Neural progenitor cell (in vitro differentiated cells): ENCODE data around the gene MCCD1. TPM values are rescaled to one million over a fixed set of nuclear protein-coding genes. Genes with fewer than 3 reads are reported as not detected.
A peak's percentile ranks its signal among the peaks of the same experiment; 100 is the strongest.

Source experiments
- DNase-seq: peaks from one replicate; pipeline ENCODE4 v3.0.0-alpha.2; 2016; ENCODE audit warnings: low spot score
- H2AFZ ChIP-seq: fragments of 200-600 bp; sonication (generic); replicated peaks from 2 replicates; pipeline ENCODE4 v1.6.1; 2016; ENCODE audit warnings: antibody characterized with exemption
- H3F3A ChIP-seq: fragments of 200-600 bp; sonication (generic); 2 replicates; pipeline ENCODE4 v1.6.1; 2016; ENCODE audit warnings: antibody characterized with exemption, low read depth
- H3K27ac ChIP-seq: fragments of 200-600 bp; sonication (generic); 2 replicates; pipeline ENCODE4 v1.5.1; 2016; ENCODE audit warnings: mild to moderate bottlenecking
- H3K27me3 ChIP-seq: fragments of 200-600 bp; sonication (generic); 2 replicates; pipeline ENCODE4 v1.6.1; 2016; ENCODE audit warnings: mild to moderate bottlenecking, moderate library complexity
- H3K36me3 ChIP-seq: fragments of 200-600 bp; sonication (generic); 2 replicates; pipeline ENCODE4 v1.5.1; 2016
- H3K4me1 ChIP-seq: fragments of 200-600 bp; sonication (generic); 2 replicates; pipeline ENCODE4 v1.6.1; 2016; ENCODE audit warnings: mixed run types
- H3K4me2 ChIP-seq: fragments of 200-600 bp; sonication (generic); 2 replicates; pipeline ENCODE4 v1.6.1; 2016
- H3K4me3 ChIP-seq: fragments of 200-600 bp; sonication (generic); 2 replicates; pipeline ENCODE4 v1.5.1; 2016
- H3K79me2 ChIP-seq: fragments of 200-600 bp; sonication (generic); 2 replicates; pipeline ENCODE4 v1.6.1; 2016; ENCODE audit warnings: low read depth
- H3K9ac ChIP-seq: fragments of 200-600 bp; sonication (generic); 2 replicates; pipeline ENCODE4 v1.6.1; 2016
- H3K9me3 ChIP-seq: fragments of 200-600 bp; sonication (generic); 2 replicates; pipeline ENCODE4 v1.5.1; 2016; ENCODE audit warnings: low read depth
- H4K20me1 ChIP-seq: fragments of 200-600 bp; sonication (generic); 2 replicates; pipeline ENCODE4 v1.6.1; 2016; ENCODE audit warnings: low read depth
- H3K27ac Mint-ChIP-seq: 3 replicates; pipeline ENCODE4 v1.8.0; 2021; ENCODE audit warnings: mixed read lengths
- H3K27me3 Mint-ChIP-seq: 2 replicates; pipeline ENCODE4 v1.8.0; 2022; ENCODE audit warnings: low read depth, mild to moderate bottlenecking, inconsistent platforms, moderate library complexity, mixed read lengths; ENCODE audit not compliant: insufficient read depth
- H3K36me3 Mint-ChIP-seq: 3 replicates; pipeline ENCODE4 v1.8.0; 2021; ENCODE audit warnings: mixed read lengths
- H3K4me1 Mint-ChIP-seq: 3 replicates; pipeline ENCODE4 v1.8.0; 2021; ENCODE audit warnings: mixed read lengths
- H3K4me3 Mint-ChIP-seq: 3 replicates; pipeline ENCODE4 v1.8.0; 2021; ENCODE audit warnings: mild to moderate bottlenecking, moderate library complexity, mixed read lengths
- H3K9me3 Mint-ChIP-seq: 3 replicates; pipeline ENCODE4 v1.8.0; 2020; ENCODE audit warnings: mixed read lengths
- CTCF ChIP-seq: fragments of 200-600 bp; sonication (generic); IDR thresholded peaks from 2 replicates; pipeline ENCODE4 v1.5.1; 2017; ENCODE audit warnings: antibody characterized with exemption, mild to moderate bottlenecking
- EZH2 ChIP-seq: fragments of 200-600 bp; sonication (generic); IDR thresholded peaks from 2 replicates; pipeline ENCODE4 v1.6.1; 2017; ENCODE audit warnings: antibody characterized with exemption, mild to moderate bottlenecking, moderate library complexity
- EZH2phosphoT487 ChIP-seq: fragments of 200-600 bp; sonication (generic); IDR thresholded peaks from 2 replicates; pipeline ENCODE4 v1.6.1; 2017; ENCODE audit warnings: antibody characterized with exemption
- total RNA-seq: library from RNA; depleted of rRNA; stranded (reverse); fragments of >200 nt; gene quantifications from 2 replicates; pipeline ENCODE4 v1.2.3, GENCODE V29; 2015; ENCODE audit warnings: low replicate concordance

The MCCD1 gene
- total RNA-seq, 1 donor from 2014 or later, result not detected

GRCh38 chr6:31546958-31547726, 18.4 kb downstream of the MCCD1 start, which contains the start of gene NFKBIL1:
TSS of gene NFKBIL1 (plus strand) at chr6:31547608. CDS start at chr6:31547695, 87 bp downstream.
- H3K4me2 ChIP-seq, result peak within 1 kb of the TSS; percentile 79
- peak; percentile 96 for DNase-seq
- peak within 1 kb of the TSS; percentile 51 for H3K4me3 ChIP-seq
- no peaks in the 10 kb centered on the region for H3K9me3 ChIP-seq
- H3K36me3 Mint-ChIP-seq, result peaks cover 12% of the 10 kb centered on the region
- peak within 1 kb of the TSS; percentile 27 for H3K27ac ChIP-seq
- H3K9me3 Mint-ChIP-seq, result no peaks in the 10 kb centered on the region
- peaks cover 48% of the 10 kb centered on the region for H3F3A ChIP-seq
- H3K27me3 Mint-ChIP-seq, result peaks cover 2% of the 10 kb centered on the region
- no peaks in the 10 kb centered on the region for H4K20me1 ChIP-seq
- H3K4me1 ChIP-seq, result peaks cover 16% of the 10 kb centered on the region
- H3K4me3 Mint-ChIP-seq, result peak within 1 kb of the TSS; percentile 88
- H3K79me2 ChIP-seq, result peaks cover 37% of the 10 kb centered on the region
- no peaks in the 10 kb centered on the region for H3K36me3 ChIP-seq
- no peak for TF ChIP-seq CTCF
- TF ChIP-seq EZH2, result no peak
- H3K9ac ChIP-seq, result peak within 1 kb of the TSS; percentile 84
- peak within 1 kb of the TSS; percentile 72 for H3K27ac Mint-ChIP-seq
- no peaks in the 10 kb centered on the region for H3K27me3 ChIP-seq
- H2AFZ ChIP-seq, result peak within 1 kb of the TSS; percentile 35
- H3K4me1 Mint-ChIP-seq, result peaks cover 45% of the 10 kb centered on the region

- Histone ChIP-seq H3F3A (peaks cover 40% of the 10 kb centered on the region), H4K20me1 (no peaks in the 10 kb centered on the region), H3K4me1 (peaks cover 16% of the 10 kb centered on the region), H3K27ac (peak overlapping the region; percentile 27), H3K4me3 (peak overlapping the region; percentile 51), H3K79me2 (peaks cover 37% of the 10 kb centered on the region), H2AFZ (peak overlapping the region; percentile 3), H3K9me3 (no peaks in the 10 kb centered on the region), H3K4me2 (peak overlapping the region; percentile 79), H3K27me3 (no peaks in the 10 kb centered on the region), H3K36me3 (no peaks in the 10 kb centered on the region), H3K9ac (peak overlapping the region; percentile 84)
- H3K4me1 Mint-ChIP-seq, result peaks cover 42% of the 10 kb centered on the region
- TF ChIP-seq EZH2 (no peak), EZH2phosphoT487 (no peak), CTCF (no peak)
- peak overlapping the region; percentile 72 for H3K27ac Mint-ChIP-seq
- peaks cover 6% of the 10 kb centered on the region for H3K27me3 Mint-ChIP-seq
- peaks cover 12% of the 10 kb centered on the region for H3K36me3 Mint-ChIP-seq
- DNase-seq, result no peak
- H3K4me3 Mint-ChIP-seq, result peak overlapping the region; percentile 88
- H3K9me3 Mint-ChIP-seq, result no peaks in the 10 kb centered on the region
Measured at GRCh38 chr6:31547727-31548543, 19.2 kb downstream of the MCCD1 start.

- peaks cover 31% of the 10 kb centered on the region for H3K79me2 ChIP-seq
- H3K9me3 Mint-ChIP-seq, result no peaks in the 10 kb centered on the region
- no peaks in the 10 kb centered on the region for H3K9me3 ChIP-seq
- H3K4me3 ChIP-seq, result peak overlapping the region; percentile 51
- no peak overlapping the region for H2AFZ ChIP-seq
- no peak for DNase-seq
- H4K20me1 ChIP-seq, result no peaks in the 10 kb centered on the region
- H3K27me3 ChIP-seq, result no peaks in the 10 kb centered on the region
- H3K36me3 Mint-ChIP-seq, result peaks cover 13% of the 10 kb centered on the region
- H3K4me3 Mint-ChIP-seq, result peak overlapping the region; percentile 88
- peaks cover 38% of the 10 kb centered on the region for H3K4me1 Mint-ChIP-seq
- no peak for TF ChIP-seq EZH2
- TF ChIP-seq EZH2phosphoT487, result no peak
- no peak for TF ChIP-seq CTCF
- no peak overlapping the region for H3K27ac ChIP-seq
- H3K27ac Mint-ChIP-seq, result no peak overlapping the region
- H3K36me3 ChIP-seq, result no peaks in the 10 kb centered on the region
- H3F3A ChIP-seq, result peaks cover 34% of the 10 kb centered on the region
- peak overlapping the region; percentile 79 for H3K4me2 ChIP-seq
- peaks cover 6% of the 10 kb centered on the region for H3K27me3 Mint-ChIP-seq
- peak overlapping the region; percentile 84 for H3K9ac ChIP-seq
- H3K4me1 ChIP-seq, result peaks cover 16% of the 10 kb centered on the region
Measured at GRCh38 chr6:31548544-31548873, 19.7 kb downstream of the MCCD1 start.
